GM23338 (cell line): ENCODE data around the gene MUC5AC.

Experiments used
- CTCF ChIP-seq, 2 experiments: fragments of 200-600 bp in 1 of 2; sonication (generic) in 1 of 2; conservative IDR thresholded peaks; 2 replicates each; pipeline versions ENCODE4 v1.5.1 to v1.6.1; 2016 to 2017; ENCODE audit warnings: antibody characterized with exemption in 2 of 2, low read depth in 2 of 2, mild to moderate bottlenecking in 2 of 2, moderate library complexity in 1 of 2
- EZH2 ChIP-seq: fragments of 200-600 bp; sonication (generic); IDR thresholded peaks from one replicate; pipeline ENCODE4 v1.8.0; 2017; ENCODE audit warnings: antibody characterized with exemption, mild to moderate bottlenecking, low read depth; ENCODE audit not compliant: unreplicated experiment
- EZH2phosphoT487 ChIP-seq: fragments of 200-600 bp; sonication (generic); IDR thresholded peaks from one replicate; pipeline ENCODE4 v1.8.1; 2018; ENCODE audit warnings: antibody characterized with exemption; ENCODE audit not compliant: unreplicated experiment
- JUNB ChIP-seq: IDR thresholded peaks from one replicate; pipeline ENCODE4 v1.6.1; 2016; ENCODE audit warnings: antibody characterized with exemption; ENCODE audit not compliant: unreplicated experiment
- POLR2AphosphoS5 ChIP-seq: IDR thresholded peaks from 2 replicates; pipeline ENCODE4 v1.6.1; 2016; ENCODE audit warnings: antibody characterized with exemption, low read depth
- REST ChIP-seq: IDR thresholded peaks from one replicate; pipeline ENCODE4 v1.6.1; 2018; ENCODE audit warnings: antibody characterized with exemption; ENCODE audit not compliant: unreplicated experiment

- TF ChIP-seq CTCF (conservative IDR thresholded peaks at IDR 0.05; ENCODE audit: low read depth in 2 of 2): no peak
- TF ChIP-seq POLR2AphosphoS5: no peak
- TF ChIP-seq EZH2phosphoT487: no peak
- no peak for TF ChIP-seq REST
- TF ChIP-seq EZH2: no peak
- no peak for TF ChIP-seq JUNB
These were observed 40.9 kb downstream of the MUC5AC start for GRCh38 chr11:1198561-1199240.
